ENCODE measurements around the gene REEP3. TPM values are rescaled to one million over a fixed set of nuclear protein-coding genes. Genes with fewer than 3 reads are reported as not detected.
A peak's percentile ranks its signal among the peaks of the same experiment; 100 is the strongest.

Gene REEP3
- total and polyA plus RNA-seq, 2 of the 8 experiments (the other 6 are each of a cell fraction or from before 2014, with no cell fraction given): 5.8 to 31.5 TPM

DNA sequence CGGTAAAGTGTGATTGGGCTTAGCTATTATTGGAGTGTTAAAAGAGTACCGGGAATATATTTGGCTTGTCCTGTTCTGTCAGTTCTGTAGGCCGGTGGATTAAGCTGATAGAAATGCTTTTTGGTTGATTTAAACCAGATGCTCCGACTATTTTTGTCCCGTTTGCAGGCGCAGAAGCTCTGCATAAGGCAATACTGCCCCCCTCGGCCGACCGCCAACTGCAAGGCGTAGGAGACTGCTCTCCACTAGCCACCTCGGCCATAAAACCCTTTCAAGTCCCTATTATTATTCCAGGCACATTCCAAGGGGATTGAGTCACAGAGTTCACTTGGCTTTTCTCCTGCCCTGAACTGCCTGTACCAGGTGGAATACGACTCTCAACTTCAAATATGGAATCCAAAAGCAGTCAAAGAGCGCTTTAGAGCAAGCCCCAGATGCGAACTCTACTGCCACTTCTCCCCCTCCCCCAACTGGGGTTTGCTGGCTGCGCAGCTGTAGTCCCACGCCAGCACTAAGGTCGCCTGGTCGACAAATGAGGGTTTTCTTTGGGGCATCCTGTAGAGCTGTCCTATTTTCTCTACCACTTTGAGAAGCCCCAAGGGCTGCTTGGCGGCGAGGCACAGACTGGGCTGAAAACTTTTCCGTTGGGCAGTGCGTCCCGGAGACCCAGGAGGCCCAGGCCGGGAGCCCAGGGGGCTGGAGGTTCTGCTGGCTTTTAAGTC lies 108.3 kb downstream of the REEP3 start:
- H2BK12ac ChIP-seq (ENCODE audit: low read depth, low read length): peak overlapping the region; percentile 95
- ChIA-PET POLR2A (ENCODE audit: partially characterized antibody) (interaction anchor here (0.7 to 4.6 kb wide), 45 partner anchors 10 to 472 kb away, joined by 3 to 44 read pairs (median 4); partner anchors contain the start of gene REEP3), CTCF (ENCODE audit: partially characterized antibody) (interaction anchor here (0.6 to 5.2 kb wide), 48 partner anchors 9 to 513 kb away, joined by 3 to 68 read pairs (median 4); partner anchors contain the start of gene REEP3)
- peaks cover 11 to 16% (median 13%) of the 10 kb centered on the region in 4 experiments; a peak in 6 of 7 replicates for H3K4me1 ChIP-seq (replicated peaks in 1 of 4; ENCODE audit: control insufficient read depth in 3 of 4, insufficient read depth in 4 of 4, low read length in 3 of 4)
- H3K27me3 ChIP-seq (replicated peaks in 1 of 4; ENCODE audit: control insufficient read depth in 3 of 4, extremely low read depth in 1 of 4, insufficient read depth in 3 of 4, low read length in 3 of 4): no peaks in the 10 kb centered on the region
- peak overlapping the region; percentile 89 for H3K4ac ChIP-seq (replicated peaks; ENCODE audit: insufficient read length, low read depth, low read length)
- no peak overlapping the region for H3K23ac ChIP-seq (ENCODE audit: insufficient read length)
- peaks cover 9% of the 10 kb centered on the region; the same call in 1 of the 2 replicates for H3K23me2 ChIP-seq (ENCODE audit: low read depth, low read length)
- H2AFZ ChIP-seq (ENCODE audit: low read length): peak overlapping the region; percentile 65
- H3K79me1 ChIP-seq (ENCODE audit: low read depth, low read length): no peaks in the 10 kb centered on the region
- FAIRE-seq (peak; percentile 57), DNase-seq (ENCODE audit: low read depth in 1 of 2, low spot score in 2 of 2) (peak; percentile 90 to 96)
- H3K4me2 ChIP-seq (ENCODE audit: insufficient read depth in 1 of 2, low read depth in 2 of 2, low read length in 2 of 2): peak overlapping the region; percentile 70 to 95
- peak overlapping the region; percentile 97 for H2BK5ac ChIP-seq (ENCODE audit: low read depth, low read length)
- peak overlapping the region; percentile 52 for H2BK120ac ChIP-seq (replicated peaks; ENCODE audit: low read depth, low read length)
- peak overlapping the region in 3 of 4 experiments; percentile 19 to 92 (median 90); a peak in 4 of 7 replicates for H3K9ac ChIP-seq (replicated peaks in 1 of 4; ENCODE audit: extremely low read depth in 1 of 4, low read depth in 3 of 4, low read length in 3 of 4)
- peak overlapping the region; percentile 97 for H3K18ac ChIP-seq (ENCODE audit: extremely low read depth, low read length)
- no peaks in the 10 kb centered on the region for H3K79me2 ChIP-seq (ENCODE audit: control insufficient read depth in 1 of 2, insufficient read depth in 2 of 2, low read length in 2 of 2)
- H3K9me3 ChIP-seq (ENCODE audit: insufficient read depth in 2 of 2, low read depth in 1 of 2, low read length in 1 of 2): no peaks in the 10 kb centered on the region
- peak overlapping the region; percentile 78 for H4K5ac ChIP-seq (ENCODE audit: insufficient read length, low read depth, low read length)
- peak overlapping the region; percentile 88 for H3K56ac ChIP-seq (replicated peaks; ENCODE audit: insufficient read length, low read depth, low read length)
- H2BK15ac ChIP-seq (ENCODE audit: low read length): peak overlapping the region; percentile 93
- peak overlapping the region; percentile 58 for H4K91ac ChIP-seq (replicated peaks; ENCODE audit: insufficient read length, low read length)
- H3K4me3 ChIP-seq (ENCODE audit: extremely low read depth in 1 of 4, insufficient read depth in 2 of 4, low read depth in 3 of 4, low read length in 4 of 4): peak overlapping the region; percentile 60 to 80 (median 72)
- no peak overlapping the region for H3K14ac ChIP-seq (ENCODE audit: insufficient read length)
- no peaks in the 10 kb centered on the region for H3K36me3 ChIP-seq (ENCODE audit: control insufficient read depth in 2 of 4, insufficient read depth in 4 of 4, low read length in 3 of 4)
- WGBS, 2 experiments (ENCODE audit: extremely low coverage in 1 of 2, insufficient coverage in 1 of 2, insufficient read length in 1 of 2, insufficient replicate concordance in 2 of 2, low coverage in 1 of 2, low lambda C conversion rate in 2 of 2, missing lambda C conversion rate in 1 of 2): 3% methylated on average over 24 of the region's 24 CpGs; no CpG with 5 or more reads in 1 of the 2 experiments
- peak overlapping the region; percentile 81; the same call in 1 of the 2 replicates for H4K8ac ChIP-seq (ENCODE audit: extremely low read depth, insufficient read depth, low read length)
- 0 out of 2 replicates have a peak overlapping the region, but pooled peaks have one; percentile 11 for H2AK5ac ChIP-seq (ENCODE audit: low read depth, low read length)
- H2BK20ac ChIP-seq (ENCODE audit: low read length): peak overlapping the region; percentile 94; the same call in 1 of the 2 replicates
- peak overlapping the region; percentile 91 for H3K27ac ChIP-seq (ENCODE audit: low read depth, low read length)
- no peaks in the 10 kb centered on the region for H4K20me1 ChIP-seq (replicated peaks in 1 of 2; ENCODE audit: control insufficient read depth in 1 of 2, insufficient read depth in 2 of 2, low read length in 2 of 2)
- TF ChIP-seq SRF (IDR thresholded peaks at IDR 0.05; ENCODE audit: low read depth, low read length): no peak
- TF ChIP-seq ZNF274 (IDR thresholded peaks at IDR 0.05; ENCODE audit: borderline replicate concordance, extremely low read depth, low read length): no peak
- peak in 1 of 2 experiments; percentile 15; a peak in 1 of 3 replicates for TF ChIP-seq POLR2A (IDR thresholded peaks at IDR 0.05; ENCODE audit: control extremely low read depth in 1 of 2, low read depth in 2 of 2, low read length in 2 of 2)
- TF ChIP-seq CBX5 (IDR thresholded peaks at IDR 0.05; ENCODE audit: low read depth, low read length): no peak
- peak; percentile 69 for TF ChIP-seq CEBPB (IDR thresholded peaks at IDR 0.05; ENCODE audit: low read depth, low read length)
- no peak for TF ChIP-seq RNF2 (IDR thresholded peaks at IDR 0.05; ENCODE audit: borderline replicate concordance, low read depth, low read length, missing control alignments, poor library complexity, severe bottlenecking)
- TF ChIP-seq SIRT6 (IDR thresholded peaks at IDR 0.05; ENCODE audit: low read length): no peak
- TF ChIP-seq RXRA (IDR thresholded peaks at IDR 0.05; ENCODE audit: insufficient read depth, low read depth, low read length): no peak
- no peak for TF ChIP-seq EZH2 (IDR thresholded peaks at IDR 0.05; ENCODE audit: low read depth, low read length, severe bottlenecking)
- no peak for TF ChIP-seq BCL11A (IDR thresholded peaks at IDR 0.05; ENCODE audit: low read depth in 2 of 2, low read length in 2 of 2)
- no peak for TF ChIP-seq POLR2AphosphoS5 (IDR thresholded peaks at IDR 0.05; ENCODE audit: low read depth, low read length)
- no peak for TF ChIP-seq EGR1 (IDR thresholded peaks at IDR 0.05; ENCODE audit: borderline replicate concordance, low read depth, low read length)

Data from H1 (cell line).